K562 (cell line): ENCODE results near the gene PTPRB. TPM values are rescaled to one million over a fixed set of nuclear protein-coding genes. Genes with fewer than 3 reads are reported as not detected.

Source experiments
- ATAC-seq: fragments of 200-7000 bp; cut with Tn5 transposase; 3 replicates; pipeline ENCODE4 v1.9.1; 2020; ENCODE audit warnings: moderate library complexity
- BruUV-seq: library from RNA; stranded (reverse); fragments of 400-500 nt; replicated peaks from 2 replicates; lab custom pipeline; 2021; lab: Mats Ljungman, UMichigan
- CTCF ChIA-PET: fragments of 300-600 bp; formaldehyde crosslinking; extraction: SDS; loops from one replicate; lab custom pipeline; 2021; ENCODE audit warnings: low intra/inter-chr PET ratio; lab: Yijun Ruan, JAX
- POLR2A ChIA-PET: fragments of 300-600, 350-650 bp; sonication (Branson Sonifier 250); formaldehyde crosslinking; extraction: SDS; loops from one replicate; lab custom pipeline; 2021; ENCODE audit warnings: antibody characterized with exemption, inconsistent platforms; lab: Yijun Ruan, JAX
- DNase-seq, 4 experiments: peaks; one replicate each; pipeline versions ENCODE4 v3.0.0 to v3.0.0-alpha.2; 2011 to 2018; ENCODE audit warnings: low spot score in 3 of 4, mixed read lengths in 3 of 4; ENCODE audit errors: extremely low read depth in 1 of 4
- FAIRE-seq: peaks from 2 replicates; lab custom pipeline; 2011; peaks lifted over from hg19 to GRCh38; lab: Jason Lieb, UNC
- H2AFZ ChIP-seq: 2 replicates; pipeline ENCODE4 v1.6.0; 2011; ENCODE audit warnings: low read depth, low read length, control low read depth, inconsistent platforms
- H3K27ac ChIP-seq: fragments of 200-600 bp; 3 replicates; pipeline ENCODE4 v1.8.0; 2011; ENCODE audit warnings: low read depth, mild to moderate bottlenecking, control low read depth, inconsistent platforms, low read length, moderate library complexity, mixed read lengths; ENCODE audit errors: extremely low read depth
- H3K27me3 ChIP-seq, 2 experiments: fragments of 300-600 bp in 1 of 2; 2 replicates in 1 of 2; 3 replicates in 1 of 2; pipeline versions ENCODE4 v1.6.0 to v1.8.0; 2011; ENCODE audit warnings: inconsistent platforms in 2 of 2, low read length in 2 of 2, mild to moderate bottlenecking in 1 of 2, mixed read lengths in 1 of 2, moderate library complexity in 1 of 2; ENCODE audit not compliant: control insufficient read depth in 2 of 2, insufficient read depth in 2 of 2
- H3K36me3 ChIP-seq: fragments of 300-600 bp; 3 replicates; pipeline ENCODE4 v1.8.0; 2011; ENCODE audit warnings: mild to moderate bottlenecking, low read length, inconsistent platforms; ENCODE audit not compliant: control insufficient read depth, insufficient read depth
- H3K4me1 ChIP-seq, 2 experiments: fragments of 200-600 bp in 1 of 2; replicated peaks in 1 of 2; 2 replicates in 1 of 2; 3 replicates in 1 of 2; pipeline versions ENCODE4 v1.5.1 to v1.8.0; 2011; ENCODE audit warnings: inconsistent platforms in 2 of 2, low read length in 2 of 2, mild to moderate bottlenecking in 1 of 2, mixed read lengths in 1 of 2, moderate library complexity in 1 of 2; ENCODE audit not compliant: control insufficient read depth in 2 of 2, insufficient read depth in 2 of 2
- H3K4me2 ChIP-seq: 2 replicates; pipeline ENCODE4 v1.6.1; 2011; ENCODE audit warnings: low read length, control low read depth, inconsistent platforms, mixed read lengths; ENCODE audit not compliant: insufficient read depth
- H3K4me3 ChIP-seq: fragments of 200-600 bp; sonication (generic), shearing (Covaris generic); 2 replicates; pipeline ENCODE4 v1.5.1; 2016; ENCODE audit warnings: control low read depth, inconsistent platforms
- H3K79me2 ChIP-seq: fragments of 200-600 bp; 3 replicates; pipeline ENCODE4 v1.8.0; 2011; ENCODE audit warnings: low read length, inconsistent platforms; ENCODE audit not compliant: control insufficient read depth, insufficient read depth
- H3K9ac ChIP-seq, 2 experiments: 2 replicates each; pipeline versions ENCODE4 v1.6.0 to v1.6.1; 2011; ENCODE audit warnings: low read depth in 2 of 2, low read length in 2 of 2, control low read depth in 1 of 2, inconsistent platforms in 1 of 2, mild to moderate bottlenecking in 1 of 2, mixed read lengths in 1 of 2; ENCODE audit not compliant: insufficient read depth in 1 of 2
- H3K9me1 ChIP-seq: one replicate; pipeline ENCODE4 v1.6.0; 2011; ENCODE audit warnings: inconsistent platforms, mild to moderate bottlenecking, low read length, moderate library complexity; ENCODE audit not compliant: control insufficient read depth, insufficient read depth
- H3K9me3 ChIP-seq: replicated peaks from 2 replicates; pipeline ENCODE4 v1.5.1; 2011; ENCODE audit warnings: low read depth, low read length, inconsistent platforms; ENCODE audit not compliant: control insufficient read depth, insufficient read depth
- H4K20me1 ChIP-seq: replicated peaks from 2 replicates; pipeline ENCODE4 v1.6.1; 2011; ENCODE audit warnings: low read length, inconsistent platforms, mixed read lengths; ENCODE audit not compliant: control insufficient read depth, insufficient read depth
- EHMT2 ChIP-seq: fragments of 450-650 bp; IDR thresholded peaks from 2 replicates; pipeline ENCODE4 v1.6.1; 2018; ENCODE audit warnings: antibody characterized with exemption
- GABPB2 ChIP-seq: fragments of 250-450 bp; sonication (Bioruptor Pico); conservative IDR thresholded peaks from 2 replicates; pipeline ENCODE4 v1.5.1; 2021; ENCODE audit warnings: mild to moderate bottlenecking
- GTF2B ChIP-seq: IDR thresholded peaks from 2 replicates; pipeline ENCODE4 v1.6.1; 2011; ENCODE audit not compliant: insufficient read length; ENCODE audit errors: extremely low read depth
- HDGF ChIP-seq: fragments of 450-650 bp; IDR thresholded peaks from 2 replicates; pipeline ENCODE4 v1.6.1; 2016
- HNRNPLL ChIP-seq: fragments of 200-400 bp; formaldehyde crosslinking; IDR thresholded peaks from 2 replicates; pipeline ENCODE4 v1.6.1; 2017; ENCODE audit warnings: low read length, low read depth, mild to moderate bottlenecking; ENCODE audit not compliant: poor library complexity, severe bottlenecking
- IRF1 ChIP-seq: sonication (generic); formaldehyde crosslinking; IDR thresholded peaks from 2 replicates; pipeline ENCODE4 v1.8.0; 2022; ENCODE audit warnings: missing genetic modification reagents, mild to moderate bottlenecking, borderline replicate concordance
- LARP7 ChIP-seq: fragments of 450-650 bp; IDR thresholded peaks from 2 replicates; pipeline ENCODE4 v1.6.1; 2016
- LEF1 ChIP-seq: fragments of 450-650 bp; IDR thresholded peaks from 2 replicates; pipeline ENCODE4 v1.6.1; 2016; ENCODE audit warnings: mild to moderate bottlenecking
- NR2C2 ChIP-seq, 2 experiments: fragments of 200-800 bp in 1 of 2; sonication (Bioruptor generic) in 1 of 2; sonication (generic) in 1 of 2; formaldehyde crosslinking in 1 of 2; IDR thresholded peaks; 2 replicates each; pipeline versions ENCODE4 v1.6.1 to v1.8.0; 2016 to 2022; ENCODE audit warnings: mild to moderate bottlenecking in 1 of 2, missing compliant biosample characterization in 1 of 2, missing genetic modification characterization in 1 of 2, missing genetic modification reagents in 1 of 2
- PHB2 ChIP-seq: fragments of 450-650 bp; IDR thresholded peaks from 2 replicates; pipeline ENCODE4 v1.6.1; 2017; ENCODE audit warnings: low read depth
- RNF219 ChIP-seq: fragments of 250-450 bp; sonication (Bioruptor Pico); IDR thresholded peaks from 2 replicates; pipeline ENCODE4 v1.5.0; 2022; ENCODE audit warnings: mild to moderate bottlenecking
- SRSF3 ChIP-seq: fragments of 200-400 bp; formaldehyde crosslinking; IDR thresholded peaks from 2 replicates; pipeline ENCODE4 v1.6.1; 2016; ENCODE audit warnings: mild to moderate bottlenecking, low read length, moderate library complexity; ENCODE audit not compliant: insufficient read depth
- TCFL5 ChIP-seq: fragments of 250-450 bp; sonication (Bioruptor Pico); conservative IDR thresholded peaks from 2 replicates; pipeline ENCODE4 v1.6.1; 2021; ENCODE audit warnings: mild to moderate bottlenecking, moderate library complexity, matching md5 sums
- TOE1 ChIP-seq, 2 experiments: fragments of 450-650 bp in 1 of 2; sonication (generic) in 1 of 2; formaldehyde crosslinking in 1 of 2; IDR thresholded peaks; 2 replicates each; pipeline versions ENCODE4 v1.7.1 to v1.8.0; 2016 to 2022; ENCODE audit warnings: borderline replicate concordance in 2 of 2, mild to moderate bottlenecking in 2 of 2, antibody characterized with exemption in 1 of 2, inconsistent platforms in 1 of 2, low read depth in 1 of 2, missing genetic modification reagents in 1 of 2, moderate library complexity in 1 of 2
- TRIM24 ChIP-seq, 2 experiments: fragments of 450-650 bp; IDR thresholded peaks; 2 replicates each; pipeline ENCODE4 v1.6.1; 2016
- ZNF197 ChIP-seq: fragments of 200-800 bp; sonication (Bioruptor generic); IDR thresholded peaks from 2 replicates; pipeline ENCODE4 v1.6.1; 2016; ENCODE audit warnings: low read depth, missing genetic modification characterization, missing compliant biosample characterization
- ZNF212 ChIP-seq: fragments of 450-650 bp; formaldehyde crosslinking; IDR thresholded peaks from 2 replicates; pipeline ENCODE4 v1.4.0; 2020; ENCODE audit warnings: mild to moderate bottlenecking
- ZNF561 ChIP-seq: fragments of 450-650 bp; formaldehyde crosslinking; conservative IDR thresholded peaks from 2 replicates; pipeline ENCODE4 v1.4.0; 2020; ENCODE audit warnings: mild to moderate bottlenecking, moderate library complexity
- ZNF695 ChIP-seq: fragments of 450-650 bp; formaldehyde crosslinking; IDR thresholded peaks from 2 replicates; pipeline ENCODE4 v1.4.0; 2020; ENCODE audit warnings: mild to moderate bottlenecking, moderate library complexity
- WGBS: fragments of 100-300 bp; shearing (Covaris generic); methylation state at CpG from one replicate; pipeline ENCODE4 v1.1.6; 2016; ENCODE audit warnings: low coverage, mixed read lengths; ENCODE audit not compliant: insufficient coverage; ENCODE audit errors: missing lambda C conversion rate; 5-methylcytosine and 5-hydroxymethylcytosine counted together
- in situ Hi-C: fragments of 300-500 bp; cut with MboI; formaldehyde crosslinking; loops from 4 replicates; pipeline ENCODE4 v1.15.0; 2018; ENCODE audit warnings: inconsistent platforms, mixed read lengths
- intact Hi-C: fragments of 100-400 bp; cut with micrococcal nuclease; formaldehyde crosslinking; loops from 2 replicates; pipeline ENCODE4 v1.14.2; 2022
- polyA plus RNA-seq, 8 experiments: library from polyadenylated mRNA; depleted of rRNA in 4 of 8; stranded (reverse) in 5 of 8; unstranded in 3 of 8; fragments of >200 nt; fragmentation: Nextera tagmentation in 2 of 8; fragmentation: Illumina TruSeq in 1 of 8; extraction: Ambion mirVana in 2 of 8; extraction: Trizol in 1 of 8; gene quantifications; 2 replicates each; pipeline versions ENCODE4 v1.2.1 to v1.2.3, GENCODE V29; 2011 to 2014; ENCODE audit warnings: inconsistent platforms in 1 of 8, missing spikeins in 1 of 8
- total RNA-seq, 7 experiments: library from RNA; depleted of rRNA in 6 of 7; stranded (reverse); fragments of >200 nt in 6 of 7; fragmentation: Illumina TruSeq in 2 of 7; extraction: Trizol in 2 of 7; gene quantifications; 2 replicates each; pipeline versions ENCODE4 v1.2.1 to v1.2.3, GENCODE V29; 2011 to 2021; ENCODE audit warnings: low replicate concordance in 1 of 7

The PTPRB gene
- total and polyA plus RNA-seq, 9 of the 15 experiments (the other 6 are each of a cell fraction or from before 2014, with no cell fraction given) = 0.46 to 5.9 (median 3.1) TPM

- CTCF ChIA-PET = no interaction called here
- peak overlapping the region; percentile 33 for H3K4me3 ChIP-seq
- H2AFZ ChIP-seq = peak overlapping the region; percentile 70
- intact Hi-C loops = loop anchor here (1.0 to 5.0 kb wide), 2 partner anchors 49 to 53 kb away; no protein-coding TSS in a partner anchor
- H4K20me1 ChIP-seq = no peaks in the 10 kb centered on the region
- H3K27ac ChIP-seq = peak overlapping the region; percentile 81
- in situ Hi-C loops = no loop called here
- peak; percentile 91 for ATAC-seq
- no TSS peak for BruUV-seq
- POLR2A ChIA-PET = interaction anchor here (0.5 to 2.7 kb wide), 4 partner anchors 12 to 666 kb away, joined by 3 to 15 read pairs (median 4); no protein-coding TSS in a partner anchor
- H3K9me3 ChIP-seq = no peaks in the 10 kb centered on the region
- H3K36me3 ChIP-seq = peaks cover 4% of the 10 kb centered on the region; the same call in 1 of the 3 replicates
- peaks cover 4 to 43% of the 10 kb centered on the region in 2 experiments for H3K4me1 ChIP-seq
- H3K9ac ChIP-seq = peak overlapping the region in 1 of 2 experiments; percentile 74; a peak in 3 of 4 replicates
- H3K79me2 ChIP-seq = peaks cover 7% of the 10 kb centered on the region
- H3K27me3 ChIP-seq = no peaks in the 10 kb centered on the region
- H3K9me1 ChIP-seq = no peaks in the 10 kb centered on the region
- peak overlapping the region; percentile 69 for H3K4me2 ChIP-seq
- FAIRE-seq = peak; percentile 83
- WGBS = 11% methylated on average over 5 of the region's 5 CpGs
- peak; percentile 27 to 95 (median 54) for DNase-seq
- no peak for TF ChIP-seq LARP7
- TF ChIP-seq TRIM24 (IDR thresholded peaks at IDR 0.05) = no peak
- TF ChIP-seq ZNF197 (CRISPR knock-in tag) = 0 out of 2 replicates have a peak, but pooled peaks have one; percentile 13
- no peak for TF ChIP-seq IRF1
- TF ChIP-seq PHB2 = no peak
- TF ChIP-seq LEF1 = 0 out of 2 replicates have a peak, but pooled peaks have one; percentile 42
- no peak for TF ChIP-seq SRSF3
- TF ChIP-seq HNRNPLL = no peak
- TF ChIP-seq RNF219 (CRISPR knock-in tag) = peak; percentile 45; the same call in 1 of the 2 replicates
- no peak for TF ChIP-seq ZNF212 (CRISPR knock-in tag)
- TF ChIP-seq NR2C2 (CRISPR knock-in tag; IDR thresholded peaks at IDR 0.05) = no peak
- peak; percentile 61; the same call in 1 of the 2 replicates for TF ChIP-seq NR2C2 (tag; IDR thresholded peaks at IDR 0.05)
- TF ChIP-seq ZNF561 (CRISPR knock-in tag) = no peak
- TF ChIP-seq ZNF695 (CRISPR knock-in tag) = no peak
- TF ChIP-seq TCFL5 (CRISPR knock-in tag) = no peak
- TF ChIP-seq TOE1 (IDR thresholded peaks at IDR 0.05; ENCODE audit: borderline replicate concordance) = peak; percentile 90
- no peak for TF ChIP-seq TOE1 (CRISPR knock-in tag; IDR thresholded peaks at IDR 0.05; ENCODE audit: borderline replicate concordance, low read depth)
- TF ChIP-seq EHMT2 = no peak
- TF ChIP-seq GTF2B = no peak
- TF ChIP-seq GABPB2 (CRISPR knock-in tag) = no peak
- no peak for TF ChIP-seq HDGF
These were observed 23.5 kb upstream of the PTPRB start for GRCh38 chr12:70660620-70661219.
